HG03097 (cell line): ENCODE data around the gene IPO9.
"Not testable (repeated sequence)": the region's sequence is repeated elsewhere in the genome, so short reads cannot be mapped to it uniquely, and the experiment has no call there.

Experiments
- ATAC-seq: cut with Tn5 transposase; IDR thresholded peaks from one replicate; pipeline ENCODE4 v1.9.1; 2021; ENCODE audit not compliant: unreplicated experiment, low FRiP score

Gene IPO9

GRCh38 chr1:201808633-201808990, 20.3 kb upstream of the IPO9 start:
- no peak for ATAC-seq

- ATAC-seq = no peak
These were observed 19.1 kb upstream of the IPO9 start for GRCh38 chr1:201809876-201810275.

GRCh38 chr1:201810466-201811216, 18.3 kb upstream of the IPO9 start:
- no peak for ATAC-seq

- no peak for ATAC-seq
These were observed 15.7 kb upstream of the IPO9 start for GRCh38 chr1:201813226-201813625.

GRCh38 chr1:201816309-201816854, 12.6 kb upstream of the IPO9 start:
- ATAC-seq = no peak

- no peak for ATAC-seq
These were observed 9.8 kb upstream of the IPO9 start for GRCh38 chr1:201818971-201819750.

GRCh38 chr1:201820413-201820812, 8.5 kb upstream of the IPO9 start:
- ATAC-seq = no peak

GRCh38 chr1:201825245-201825644, 3.7 kb upstream of the IPO9 start:
- ATAC-seq = no peak

- ATAC-seq = no peak
These were observed 2.1 kb upstream of the IPO9 start for GRCh38 chr1:201826830-201827229.

- ATAC-seq = no peak
These were observed 1.4 kb upstream of the IPO9 start for GRCh38 chr1:201827321-201828216.

GRCh38 chr1:201828217-201828819, 639 bp upstream of the IPO9 start:
- no peak for ATAC-seq

GRCh38 chr1:201831371-201831770, 2.4 kb downstream of the IPO9 start:
- ATAC-seq = no peak

- no peak for ATAC-seq
These were observed 5.7 kb downstream of the IPO9 start for GRCh38 chr1:201834621-201835020.

GRCh38 chr1:201838381-201838780, 9.4 kb downstream of the IPO9 start:
- no peak for ATAC-seq

GRCh38 chr1:201839089-201839488, 10.1 kb downstream of the IPO9 start:
- not testable (repeated sequence) for ATAC-seq

- no peak for ATAC-seq
These were observed 11.1 kb downstream of the IPO9 start for GRCh38 chr1:201840055-201840454.

GRCh38 chr1:201840490-201840889, 11.5 kb downstream of the IPO9 start:
- ATAC-seq = no peak

- ATAC-seq = no peak
These were observed 12.4 kb downstream of the IPO9 start for GRCh38 chr1:201841265-201841912.

GRCh38 chr1:201842472-201843027, 13.6 kb downstream of the IPO9 start:
- ATAC-seq = no peak
